ENCODE measurements around the gene NME7. TPM values are rescaled to one million over a fixed set of nuclear protein-coding genes. Genes with fewer than 3 reads are reported as not detected.
"Not testable (repeated sequence)": the region's sequence is repeated elsewhere in the genome, so short reads cannot be mapped to it uniquely, and the experiment has no call there.

NME7 gene
- total RNA-seq, 1 donor from 2014 or later = 13.5 TPM

- no peak for ATAC-seq
These were observed 66.7 kb downstream of the NME7 start for GRCh38 chr1:169300854-169301253.

- no peak for ATAC-seq
These were observed 69.2 kb downstream of the NME7 start for GRCh38 chr1:169298441-169298840.

GRCh38 chr1:169295846-169296245, 71.8 kb downstream of the NME7 start:
- ATAC-seq = no peak

- ATAC-seq = no peak
These were observed 72.2 kb downstream of the NME7 start for GRCh38 chr1:169295425-169295824.

- no peak for ATAC-seq
These were observed 78.6 kb downstream of the NME7 start for GRCh38 chr1:169289016-169289415.

GRCh38 chr1:169288011-169288414, 79.6 kb downstream of the NME7 start:
- no peak for ATAC-seq

GRCh38 chr1:169287280-169287679, 80.3 kb downstream of the NME7 start:
- ATAC-seq = no peak

GRCh38 chr1:169281562-169281961, 86.0 kb downstream of the NME7 start:
- ATAC-seq = not testable (repeated sequence)

- no peak for ATAC-seq
These were observed 96.5 kb downstream of the NME7 start for GRCh38 chr1:169271098-169271497.

- no peak for ATAC-seq
These were observed 101.5 kb downstream of the NME7 start for GRCh38 chr1:169266133-169266532.

GRCh38 chr1:169263059-169263458, 104.5 kb downstream of the NME7 start:
- ATAC-seq = no peak

- no peak for ATAC-seq
These were observed 105.7 kb downstream of the NME7 start for GRCh38 chr1:169261884-169262283.

- ATAC-seq = no peak
These were observed 107.0 kb downstream of the NME7 start for GRCh38 chr1:169260478-169261151.

- ATAC-seq = no peak
These were observed 107.8 kb downstream of the NME7 start for GRCh38 chr1:169259816-169260215.

GRCh38 chr1:169250795-169251194, 116.8 kb downstream of the NME7 start:
- ATAC-seq = no peak

GRCh38 chr1:169250022-169250421, 117.6 kb downstream of the NME7 start:
- no peak for ATAC-seq

GRCh38 chr1:169249611-169250010, 118.0 kb downstream of the NME7 start:
- no peak for ATAC-seq

GRCh38 chr1:169245706-169246105, 121.9 kb downstream of the NME7 start:
- no peak for ATAC-seq

- ATAC-seq = no peak
These were observed 127.0 kb downstream of the NME7 start for GRCh38 chr1:169240449-169241232.

GRCh38 chr1:169236880-169237279, 130.7 kb downstream of the NME7 start:
- no peak for ATAC-seq

GRCh38 chr1:169236143-169236542, 131.5 kb downstream of the NME7 start:
- ATAC-seq = no peak

- no peak for ATAC-seq
These were observed 132.0 kb downstream of the NME7 start for GRCh38 chr1:169235568-169235967.

- ATAC-seq = no peak
These were observed 132.8 kb downstream of the NME7 start for GRCh38 chr1:169234780-169235179.

- ATAC-seq = no peak
These were observed 150.0 kb downstream of the NME7 start for GRCh38 chr1:169217636-169218035.
